KMS-11 (cell line): ENCODE measurements around the gene NTRK2.

Experiments
- H2AFZ ChIP-seq: fragments of 200-600 bp; sonication (generic); 2 replicates; pipeline ENCODE4 v1.6.1; 2016; ENCODE audit warnings: antibody characterized with exemption, mixed run types, low read depth
- H3K27ac ChIP-seq: fragments of 200-600 bp; sonication (generic); 2 replicates; pipeline ENCODE4 v1.6.1; 2016; ENCODE audit warnings: mild to moderate bottlenecking, mixed run types
- H3K27me3 ChIP-seq: fragments of 200-600 bp; sonication (generic); 2 replicates; pipeline ENCODE4 v1.6.1; 2017; ENCODE audit warnings: mild to moderate bottlenecking, low read depth, mixed run types, moderate library complexity; ENCODE audit not compliant: insufficient read depth
- H3K36me3 ChIP-seq: fragments of 200-600 bp; sonication (generic); 2 replicates; pipeline ENCODE4 v1.6.1; 2017; ENCODE audit warnings: mild to moderate bottlenecking, mixed run types; ENCODE audit not compliant: insufficient read depth
- H3K4me1 ChIP-seq: fragments of 200-600 bp; sonication (generic); 2 replicates; pipeline ENCODE4 v1.6.1; 2016; ENCODE audit warnings: mild to moderate bottlenecking, low read depth, mixed run types; ENCODE audit not compliant: poor library complexity, severe bottlenecking
- H3K4me2 ChIP-seq: fragments of 200-600 bp; sonication (generic); 2 replicates; pipeline ENCODE4 v1.7.0; 2016; ENCODE audit warnings: mild to moderate bottlenecking, mixed run types
- H3K4me3 ChIP-seq: fragments of 200-600 bp; sonication (generic); IDR thresholded peaks from 2 replicates; pipeline ENCODE4 v1.6.1; 2017; ENCODE audit warnings: low read depth, low read length, mixed read lengths; ENCODE audit not compliant: insufficient read depth
- H3K79me2 ChIP-seq: fragments of 200-600 bp; sonication (generic); 2 replicates; pipeline ENCODE4 v1.6.1; 2016; ENCODE audit warnings: low read depth, mixed run types; ENCODE audit not compliant: insufficient read depth
- H3K9ac ChIP-seq: fragments of 200-600 bp; sonication (generic); 2 replicates; pipeline ENCODE4 v1.6.1; 2016; ENCODE audit warnings: mild to moderate bottlenecking, mixed run types
- H4K20me1 ChIP-seq: fragments of 200-600 bp; sonication (generic); 2 replicates; pipeline ENCODE4 v1.6.1; 2016; ENCODE audit warnings: mild to moderate bottlenecking, mixed run types; ENCODE audit not compliant: insufficient read depth
- CTCF ChIP-seq: fragments of 200-600 bp; sonication (generic); conservative IDR thresholded peaks from 2 replicates; pipeline ENCODE4 v1.6.1; 2017; ENCODE audit warnings: low read depth, mild to moderate bottlenecking, antibody characterized with exemption, low read length, moderate library complexity, mixed read lengths

Gene NTRK2

GRCh38 chr9:84949258-84949657 is 279.7 kb downstream of the NTRK2 start:
- no peak overlapping the region for H3K4me2 ChIP-seq
- no peaks in the 10 kb centered on the region for H3K27me3 ChIP-seq
- no peak for TF ChIP-seq CTCF
- H3K79me2 ChIP-seq: no peaks in the 10 kb centered on the region
- H3K36me3 ChIP-seq: no peaks in the 10 kb centered on the region
- no peaks in the 10 kb centered on the region for H3K4me1 ChIP-seq
- H3K4me3 ChIP-seq: no peak overlapping the region
- no peak overlapping the region for H3K27ac ChIP-seq
- H4K20me1 ChIP-seq: no peaks in the 10 kb centered on the region
- no peak overlapping the region for H2AFZ ChIP-seq
- H3K9ac ChIP-seq: no peak overlapping the region

GRCh38 chr9:84949971-84950370 is 280.4 kb downstream of the NTRK2 start:
- no peak overlapping the region for H3K27ac ChIP-seq
- no peak overlapping the region for H3K4me2 ChIP-seq
- H3K9ac ChIP-seq: no peak overlapping the region
- H3K79me2 ChIP-seq: no peaks in the 10 kb centered on the region
- no peak for TF ChIP-seq CTCF
- H3K36me3 ChIP-seq: no peaks in the 10 kb centered on the region
- no peak overlapping the region for H3K4me3 ChIP-seq
- H3K4me1 ChIP-seq: no peaks in the 10 kb centered on the region
- H2AFZ ChIP-seq: no peak overlapping the region
- no peaks in the 10 kb centered on the region for H3K27me3 ChIP-seq
- no peaks in the 10 kb centered on the region for H4K20me1 ChIP-seq

- no peaks in the 10 kb centered on the region for H4K20me1 ChIP-seq
- H3K27me3 ChIP-seq: no peaks in the 10 kb centered on the region
- no peak overlapping the region for H3K4me2 ChIP-seq
- H3K27ac ChIP-seq: no peak overlapping the region
- no peak overlapping the region for H3K4me3 ChIP-seq
- no peak overlapping the region for H2AFZ ChIP-seq
- no peaks in the 10 kb centered on the region for H3K36me3 ChIP-seq
- no peak overlapping the region for H3K9ac ChIP-seq
- H3K79me2 ChIP-seq: no peaks in the 10 kb centered on the region
- no peaks in the 10 kb centered on the region for H3K4me1 ChIP-seq
- no peak for TF ChIP-seq CTCF
Observed at GRCh38 chr9:84950879-84951811, 281.6 kb downstream of the NTRK2 start.

GRCh38 chr9:84953252-84953773 is 283.8 kb downstream of the NTRK2 start:
- H3K9ac ChIP-seq: no peak overlapping the region
- TF ChIP-seq CTCF: no peak
- H3K27me3 ChIP-seq: no peaks in the 10 kb centered on the region
- peak overlapping the region; percentile 32; the same call in 1 of the 2 replicates for H2AFZ ChIP-seq
- H3K4me1 ChIP-seq: no peaks in the 10 kb centered on the region
- H3K4me2 ChIP-seq: no peak overlapping the region
- H4K20me1 ChIP-seq: no peaks in the 10 kb centered on the region
- no peaks in the 10 kb centered on the region for H3K79me2 ChIP-seq
- H3K27ac ChIP-seq: no peak overlapping the region
- no peak overlapping the region for H3K4me3 ChIP-seq
- H3K36me3 ChIP-seq: no peaks in the 10 kb centered on the region
